IgD-negative memory B cell (primary cell): ENCODE results near the gene SYMPK. TPM values are rescaled to one million over a fixed set of nuclear protein-coding genes. Genes with fewer than 3 reads are reported as not detected.

Source experiments
- H3K27ac Mint-ChIP-seq, 3 donors: one replicate each; pipeline ENCODE4 v1.8.0; 2020 to 2022; ENCODE audit warnings: mild to moderate bottlenecking in 3 of 3, mixed read lengths in 3 of 3, moderate library complexity in 1 of 3
- H3K27me3 Mint-ChIP-seq: one replicate; pipeline ENCODE4 v1.8.0; 2021; ENCODE audit warnings: mixed read lengths
- H3K36me3 Mint-ChIP-seq: one replicate; pipeline ENCODE4 v1.8.0; 2020; ENCODE audit warnings: mild to moderate bottlenecking, mixed read lengths
- H3K4me1 Mint-ChIP-seq, 3 donors: one replicate each; pipeline ENCODE4 v1.8.0; 2020 to 2022; ENCODE audit warnings: mixed read lengths in 3 of 3, mild to moderate bottlenecking in 1 of 3
- H3K4me3 Mint-ChIP-seq, 4 donors: one replicate each; pipeline ENCODE4 v1.8.0; 2020 to 2022; ENCODE audit warnings: mild to moderate bottlenecking in 4 of 4, mixed read lengths in 4 of 4, moderate library complexity in 3 of 4
- H3K9me3 Mint-ChIP-seq, 3 donors: one replicate each; pipeline ENCODE4 v1.8.0; 2020 to 2021; ENCODE audit warnings: mixed read lengths in 3 of 3, mild to moderate bottlenecking in 1 of 3
- polyA plus RNA-seq: library from polyadenylated mRNA; unstranded; fragments of 300-500 nt; fragmentation: Illumina TruSeq; gene quantifications from one replicate; pipeline ENCODE4 v1.2.3, GENCODE V29; 2021

Gene SYMPK
- polyA plus RNA-seq, 1 donor from 2014 or later = 26.8 TPM

GRCh38 chr19:45782820-45783785, 79.8 kb downstream of the SYMPK start:
- Mint-ChIP-seq H3K27me3 (peaks cover 7% of the 10 kb centered on the region), H3K27ac (no peak overlapping the region), H3K36me3 (peaks cover 4% of the 10 kb centered on the region), H3K4me1 (peaks cover 7 to 16% (median 11%) of the 10 kb centered on the region in 3 donors), H3K4me3 (no peak overlapping the region), H3K9me3 (no peaks in the 10 kb centered on the region)

DNA sequence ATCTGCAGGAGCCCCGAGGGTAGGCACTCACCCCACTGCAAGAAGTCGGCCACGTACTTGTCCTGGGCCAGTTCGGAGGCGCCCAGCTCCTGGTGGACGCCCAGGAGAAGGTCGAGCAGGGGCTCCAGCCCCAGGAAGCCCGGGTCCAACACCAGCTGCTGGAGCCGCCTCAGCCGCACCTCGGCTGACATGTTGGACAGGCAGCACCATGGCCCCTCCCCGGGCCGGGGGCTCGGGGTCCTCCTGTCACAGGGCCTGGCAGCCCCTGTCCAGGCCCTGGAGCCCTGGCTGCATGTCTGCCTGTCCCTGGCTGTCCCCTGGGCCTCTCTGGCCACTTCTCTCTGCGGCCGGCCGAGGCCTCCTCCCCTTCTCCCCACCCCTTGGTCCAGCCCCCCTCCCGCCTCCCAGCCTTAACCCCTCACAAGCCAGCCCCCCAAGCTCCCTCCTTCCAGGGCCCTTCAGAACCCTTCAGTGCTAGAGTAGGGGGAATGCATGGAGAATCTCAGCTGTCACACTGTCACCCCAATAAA, 80.7 kb downstream of the SYMPK start, which contains the start of gene DMPK:
Gene DMPK (minus strand): TSS at position 329 of the 530 bp plus-strand sequence. CDS start 138 bp downstream, at position 191.
- peaks cover 7% of the 10 kb centered on the region for H3K27me3 Mint-ChIP-seq
- no peaks in the 10 kb centered on the region for H3K9me3 Mint-ChIP-seq
- H3K27ac Mint-ChIP-seq = no peak within 1 kb of the TSS
- no peak within 1 kb of the TSS for H3K4me3 Mint-ChIP-seq
- H3K36me3 Mint-ChIP-seq = peaks cover 2% of the 10 kb centered on the region
- H3K4me1 Mint-ChIP-seq = peaks cover 7 to 14% (median 11%) of the 10 kb centered on the region in 3 donors

DNA sequence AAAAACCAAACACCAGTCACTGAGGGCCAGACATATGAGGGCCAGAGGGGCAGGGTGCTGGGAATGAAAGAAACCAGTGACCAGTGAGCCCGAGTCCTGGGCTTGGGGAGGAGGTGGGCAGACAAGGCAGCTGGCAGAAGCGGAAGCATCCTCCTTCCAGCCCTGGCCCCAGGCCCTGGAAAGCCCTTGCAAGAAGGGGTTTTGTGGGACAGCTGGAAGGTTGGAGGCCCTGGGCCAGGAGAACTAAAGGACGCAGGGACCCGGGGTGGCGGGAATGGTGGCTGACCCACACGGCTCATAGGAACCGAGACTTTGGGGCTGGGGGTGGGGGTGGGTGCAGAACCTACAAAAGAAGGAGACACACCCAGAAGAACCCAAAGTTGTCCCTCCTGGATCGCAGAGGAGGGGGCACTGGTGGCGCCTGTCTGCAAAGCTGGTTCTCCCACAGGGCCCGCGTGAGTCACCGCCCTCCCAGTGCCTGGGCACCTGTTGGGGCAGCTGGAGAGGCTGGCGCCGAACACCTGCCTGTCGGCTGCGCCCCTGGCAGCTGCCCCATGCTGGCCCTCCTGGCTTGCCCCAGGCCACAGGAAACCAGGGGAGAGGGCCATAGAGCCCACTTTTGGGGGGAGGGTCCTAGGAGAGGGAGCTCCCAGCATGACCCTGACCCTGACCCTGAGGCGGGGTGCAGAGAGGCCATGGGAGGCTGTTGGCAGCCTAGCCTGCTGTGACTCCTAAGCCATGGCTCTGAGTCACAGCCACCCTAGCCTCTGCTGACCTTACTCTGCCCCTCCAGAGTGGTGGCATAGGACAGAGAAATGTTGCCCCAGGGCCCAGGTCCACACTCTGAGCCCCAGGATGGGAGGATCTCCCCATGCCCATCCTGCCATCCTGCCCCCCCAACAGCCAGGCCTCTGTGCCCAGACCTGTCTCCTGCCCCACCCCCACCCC, 81.5 kb downstream of the SYMPK start:
- Mint-ChIP-seq H3K36me3 (peaks cover 2% of the 10 kb centered on the region), H3K27me3 (peaks cover 7% of the 10 kb centered on the region), H3K4me1 (peaks cover 7 to 14% (median 11%) of the 10 kb centered on the region in 3 donors), H3K9me3 (no peaks in the 10 kb centered on the region), H3K4me3 (no peak overlapping the region), H3K27ac (peak overlapping the region in 1 of 3 donors; percentile 51)

- H3K27me3 Mint-ChIP-seq = peaks cover 7% of the 10 kb centered on the region
- no peaks in the 10 kb centered on the region for H3K9me3 Mint-ChIP-seq
- peaks cover 7 to 14% (median 11%) of the 10 kb centered on the region in 3 donors for H3K4me1 Mint-ChIP-seq
- H3K36me3 Mint-ChIP-seq = peaks cover 2% of the 10 kb centered on the region
- H3K4me3 Mint-ChIP-seq = no peak overlapping the region
- peak overlapping the region in 1 of 3 donors; percentile 51 for H3K27ac Mint-ChIP-seq
These were observed 82.3 kb downstream of the SYMPK start for GRCh38 chr19:45780448-45781213.

DNA sequence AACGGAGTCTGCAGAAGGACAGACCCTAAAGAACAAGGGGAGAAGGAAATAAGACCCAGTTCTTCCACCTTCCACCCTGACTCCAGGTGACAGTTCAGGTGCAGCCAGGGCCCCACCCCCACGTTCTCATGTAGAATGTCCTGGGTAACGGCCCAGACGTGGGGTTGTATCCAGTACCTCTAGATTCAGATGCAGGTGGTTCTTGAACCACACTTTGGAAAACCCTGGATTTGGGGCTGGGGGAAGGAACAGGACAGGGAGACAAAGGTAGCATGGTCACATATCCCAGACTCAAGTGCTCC, 82.8 kb downstream of the SYMPK start:
- Mint-ChIP-seq H3K27ac (no peak overlapping the region), H3K27me3 (peaks cover 7% of the 10 kb centered on the region), H3K4me3 (no peak overlapping the region), H3K9me3 (no peaks in the 10 kb centered on the region), H3K36me3 (peaks cover 2% of the 10 kb centered on the region), H3K4me1 (peaks cover 7 to 14% (median 11%) of the 10 kb centered on the region in 3 donors)

DNA sequence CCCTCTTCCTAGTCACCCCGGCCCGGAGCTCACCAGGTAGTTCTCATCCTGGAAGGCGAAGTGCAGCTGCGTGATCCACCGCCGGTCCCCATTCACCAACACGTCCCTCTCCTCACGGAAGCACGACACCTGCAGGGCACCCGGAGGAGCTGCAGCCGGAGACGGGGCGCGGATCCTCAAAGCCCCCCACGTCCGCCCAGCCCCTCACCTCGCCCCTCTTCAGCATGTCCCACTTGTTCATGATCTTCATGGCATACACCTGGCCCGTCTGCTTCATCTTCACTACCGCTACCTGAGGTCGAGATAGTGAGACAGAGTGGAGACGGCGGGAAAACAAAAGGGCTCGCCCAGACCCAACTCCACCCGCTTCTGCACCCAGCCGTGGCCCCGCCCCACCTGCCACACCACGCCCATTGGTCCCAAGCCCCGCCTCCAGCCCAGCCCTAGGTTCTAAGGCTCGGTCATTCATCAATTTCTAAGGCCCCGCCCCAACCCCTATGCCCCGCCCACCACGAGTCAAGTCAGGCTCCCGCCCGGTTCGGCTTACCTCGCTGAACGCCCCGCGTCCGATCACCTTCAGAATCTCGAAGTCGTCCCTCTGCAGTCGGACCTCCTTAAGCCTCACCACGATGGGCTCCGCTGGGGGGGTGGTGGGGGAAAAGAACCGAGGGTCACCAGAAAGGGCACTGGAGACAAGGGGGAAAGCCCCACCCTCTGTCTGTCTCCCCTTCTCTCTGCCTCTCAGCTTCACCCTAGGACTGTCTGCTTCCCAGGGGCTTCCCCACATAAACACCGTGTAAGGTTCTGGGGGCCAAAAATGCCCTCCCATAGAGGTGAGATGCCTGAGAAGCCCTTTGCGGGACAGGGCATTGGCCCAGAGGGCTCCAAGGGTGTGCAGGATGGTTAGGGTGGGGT, 83.5 kb downstream of the SYMPK start:
- Mint-ChIP-seq H3K36me3 (peaks cover 2% of the 10 kb centered on the region), H3K9me3 (no peaks in the 10 kb centered on the region), H3K4me1 (peaks cover 7 to 14% (median 11%) of the 10 kb centered on the region in 3 donors), H3K27ac (peak overlapping the region in 2 of 3 donors; percentile 55 to 59), H3K27me3 (peaks cover 7% of the 10 kb centered on the region), H3K4me3 (peak overlapping the region; percentile 24 to 94 (median 72))

DNA sequence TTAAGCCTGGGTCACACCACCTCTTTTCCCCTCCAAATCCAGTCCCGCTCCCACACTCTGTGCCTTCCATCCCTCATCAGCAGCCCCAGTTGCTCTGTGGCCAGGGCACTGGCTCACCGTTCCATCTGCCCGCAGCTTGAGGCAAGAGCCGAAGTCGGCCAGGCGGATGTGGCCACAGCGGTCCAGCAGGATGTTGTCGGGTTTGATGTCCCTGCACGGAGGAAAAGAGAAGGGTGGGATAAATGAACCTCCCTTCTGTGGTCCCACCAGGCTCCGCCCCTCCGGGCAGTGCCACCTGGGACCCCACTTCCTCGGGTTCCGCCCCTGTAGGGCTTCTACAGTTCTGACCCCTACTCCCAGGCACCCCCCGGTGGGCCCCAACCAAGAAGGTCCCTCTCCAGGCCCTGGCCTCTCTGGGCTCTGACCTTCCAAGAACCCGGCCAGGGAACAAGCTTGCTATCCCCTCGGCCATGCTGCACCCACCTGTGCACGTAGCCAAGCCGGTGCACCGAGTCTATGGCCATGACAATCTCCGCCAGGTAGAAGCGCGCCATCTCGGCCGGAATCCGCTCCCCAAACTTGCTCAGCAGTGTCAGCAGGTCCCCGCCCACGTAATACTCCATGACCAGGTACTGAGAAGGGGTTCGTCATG, 84.8 kb downstream of the SYMPK start:
- Mint-ChIP-seq H3K4me3 (peak overlapping the region in 1 of 4 donors; percentile 76), H3K27me3 (peaks cover 7% of the 10 kb centered on the region), H3K9me3 (no peaks in the 10 kb centered on the region), H3K36me3 (peaks cover 2% of the 10 kb centered on the region), H3K4me1 (peaks cover 7 to 16% (median 11%) of the 10 kb centered on the region in 3 donors), H3K27ac (no peak overlapping the region)

DNA sequence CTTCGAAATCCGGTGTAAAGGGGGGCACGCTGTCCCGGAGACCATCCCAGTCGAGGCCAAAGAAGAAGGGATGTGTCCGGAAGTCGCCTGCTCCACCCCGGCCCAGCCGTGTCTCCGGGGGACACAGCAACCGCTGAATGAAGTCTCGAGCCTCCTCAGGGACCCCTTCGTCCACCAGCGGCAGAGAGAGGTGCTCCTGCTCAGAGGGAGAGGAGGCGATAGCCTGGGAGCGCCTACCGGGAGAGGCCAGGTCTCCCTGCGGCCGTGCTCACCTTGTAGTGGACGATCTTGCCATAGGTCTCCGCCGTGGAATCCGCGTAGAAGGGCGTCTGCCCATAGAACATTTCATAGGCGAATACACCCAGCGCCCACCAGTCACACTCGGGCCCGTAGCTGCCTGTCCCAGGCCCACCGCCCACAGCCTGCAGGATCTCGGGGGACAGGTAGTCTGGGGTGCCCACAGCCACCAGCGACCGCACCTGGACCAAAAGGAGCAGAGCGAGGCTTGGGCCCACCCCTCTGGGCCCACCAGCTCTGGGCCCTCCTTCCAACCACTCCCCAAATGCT, 85.5 kb downstream of the SYMPK start:
- H3K27ac Mint-ChIP-seq = no peak overlapping the region
- H3K27me3 Mint-ChIP-seq = peaks cover 7% of the 10 kb centered on the region
- H3K9me3 Mint-ChIP-seq = no peaks in the 10 kb centered on the region
- peaks cover 7 to 16% (median 11%) of the 10 kb centered on the region in 3 donors for H3K4me1 Mint-ChIP-seq
- H3K4me3 Mint-ChIP-seq = peak overlapping the region in 2 of 4 donors; percentile 5 to 57
- H3K36me3 Mint-ChIP-seq = peaks cover 2% of the 10 kb centered on the region

GRCh38 chr19:45774765-45775164, 88.2 kb downstream of the SYMPK start:
- no peak overlapping the region for H3K4me3 Mint-ChIP-seq
- H3K36me3 Mint-ChIP-seq = peaks cover 2% of the 10 kb centered on the region
- H3K27ac Mint-ChIP-seq = no peak overlapping the region
- H3K4me1 Mint-ChIP-seq = peaks cover 8 to 20% (median 16%) of the 10 kb centered on the region in 3 donors
- H3K9me3 Mint-ChIP-seq = no peaks in the 10 kb centered on the region
- H3K27me3 Mint-ChIP-seq = peaks cover 7% of the 10 kb centered on the region

DNA sequence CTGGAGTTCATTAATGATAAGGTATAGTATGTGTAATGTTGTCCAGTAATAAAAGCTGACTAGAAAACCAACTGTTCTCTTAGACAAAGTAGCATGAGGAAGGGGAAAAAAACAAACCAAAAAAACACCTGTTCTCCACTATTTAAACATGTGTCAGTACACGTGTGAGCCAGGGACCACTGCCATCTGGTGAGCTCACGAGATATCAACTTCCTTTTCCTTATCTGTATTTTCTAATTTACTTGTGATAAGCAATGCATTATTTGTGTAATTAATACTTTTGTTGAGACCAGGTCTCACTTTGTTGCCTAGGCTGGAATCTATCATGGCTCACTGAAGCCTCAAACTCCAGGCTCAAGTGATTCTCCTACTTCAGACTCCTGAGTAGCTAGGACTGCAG, 89.6 kb downstream of the SYMPK start:
- Mint-ChIP-seq H3K9me3 (no peaks in the 10 kb centered on the region), H3K27ac (peak overlapping the region in 1 of 3 donors; percentile 13), H3K36me3 (no peaks in the 10 kb centered on the region), H3K4me3 (no peak overlapping the region), H3K4me1 (peaks cover 5 to 9% (median 7%) of the 10 kb centered on the region in 3 donors), H3K27me3 (no peaks in the 10 kb centered on the region)

DNA sequence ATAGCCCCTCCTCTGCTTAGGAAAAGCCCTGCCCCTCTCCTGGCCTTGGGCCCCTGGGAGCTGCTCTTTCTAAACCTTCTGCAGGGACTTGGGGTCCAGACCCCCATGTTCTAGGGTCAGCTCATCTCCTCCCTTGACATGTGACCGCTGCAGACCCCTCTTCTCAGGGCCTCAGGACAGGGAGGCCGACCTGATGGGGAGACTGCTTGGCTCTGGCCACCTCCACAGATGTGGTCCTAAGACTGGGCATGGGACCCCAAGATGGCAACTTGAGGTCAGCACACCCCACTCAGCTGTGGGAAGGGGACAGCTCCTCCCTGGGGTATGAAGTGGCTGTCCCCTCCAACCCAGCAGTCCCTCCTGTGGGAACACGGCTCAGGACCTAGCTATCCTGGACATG, 90.0 kb downstream of the SYMPK start:
- peaks cover 5 to 9% (median 5%) of the 10 kb centered on the region in 3 donors for H3K4me1 Mint-ChIP-seq

GRCh38 chr19:45772130-45772840, 90.7 kb downstream of the SYMPK start:
- Mint-ChIP-seq H3K4me3 (peak overlapping the region in 3 of 4 donors; percentile 15 to 52 (median 17)), H3K9me3 (no peaks in the 10 kb centered on the region), H3K27ac (peak overlapping the region; percentile 64 to 71 (median 68)), H3K4me1 (peaks cover 5 to 9% (median 5%) of the 10 kb centered on the region in 3 donors), H3K36me3 (no peaks in the 10 kb centered on the region), H3K27me3 (peaks cover 2% of the 10 kb centered on the region)

More for the DNA sequence above, 90.0 kb downstream of the SYMPK start:
- Mint-ChIP-seq H3K27ac (peak overlapping the region in 1 of 3 donors; percentile 13), H3K4me3 (no peak overlapping the region), H3K27me3 (no peaks in the 10 kb centered on the region), H3K9me3 (no peaks in the 10 kb centered on the region), H3K36me3 (no peaks in the 10 kb centered on the region)
